MV-4-11 (cell line): Measurements from ENCODE around the gene CDC23.
A peak's percentile ranks its signal among the peaks of the same experiment; 100 is the strongest.
"Not testable (repeated sequence)": the region's sequence is repeated elsewhere in the genome, so short reads cannot be mapped to it uniquely, and the experiment has no call there.

ENCODE experiments used
- DNase-seq: peaks from one replicate; lab custom pipeline; 2025; lab: John Stamatoyannopoulos, UW

The CDC23 gene

GRCh38 chr5:138213161-138214029 lies at the start of gene CDC23:
Gene CDC23 (minus strand): TSS chr5:138213323. CDS start chr5:138213312, 11 bp downstream.
- peak; percentile 99 for DNase-seq

- no peak for DNase-seq
Measured at GRCh38 chr5:138258704-138259292, 45.7 kb upstream of the CDC23 start.

GRCh38 chr5:138257583-138257982 lies 44.5 kb upstream of the CDC23 start:
- DNase-seq, result no peak

GRCh38 chr5:138252944-138253343 lies 39.8 kb upstream of the CDC23 start:
- DNase-seq, result no peak

- not testable (repeated sequence) for DNase-seq
Measured at GRCh38 chr5:138247800-138248199, 34.7 kb upstream of the CDC23 start.

- no peak for DNase-seq
Measured at GRCh38 chr5:138246822-138247221, 33.7 kb upstream of the CDC23 start.

GRCh38 chr5:138246334-138246733 lies 33.2 kb upstream of the CDC23 start:
- DNase-seq, result no peak

- no peak for DNase-seq
Measured at GRCh38 chr5:138245717-138246116, 32.6 kb upstream of the CDC23 start.

GRCh38 chr5:138243794-138244193 lies 30.7 kb upstream of the CDC23 start:
- DNase-seq, result no peak

- DNase-seq, result peak; percentile 7
Measured at GRCh38 chr5:138241688-138242571, 28.8 kb upstream of the CDC23 start.

GRCh38 chr5:138240650-138241385 lies 27.7 kb upstream of the CDC23 start:
- peak; percentile 72 for DNase-seq

- DNase-seq, result no peak
Measured at GRCh38 chr5:138238034-138238433, 24.9 kb upstream of the CDC23 start.

GRCh38 chr5:138234651-138235050 lies 21.5 kb upstream of the CDC23 start:
- DNase-seq, result no peak

- no peak for DNase-seq
Measured at GRCh38 chr5:138233280-138233679, 20.2 kb upstream of the CDC23 start.

- peak; percentile 29 for DNase-seq
Measured at GRCh38 chr5:138230981-138231589, 18.0 kb upstream of the CDC23 start.

GRCh38 chr5:138230261-138230660 lies 17.1 kb upstream of the CDC23 start:
- no peak for DNase-seq

GRCh38 chr5:138229387-138229786 lies 16.3 kb upstream of the CDC23 start:
- no peak for DNase-seq

GRCh38 chr5:138226910-138227309 lies 13.8 kb upstream of the CDC23 start:
- peak; percentile 18 for DNase-seq

- no peak for DNase-seq
Measured at GRCh38 chr5:138224712-138225111, 11.6 kb upstream of the CDC23 start.

GRCh38 chr5:138223532-138223931 lies 10.4 kb upstream of the CDC23 start:
- no peak for DNase-seq

- DNase-seq, result no peak
Measured at GRCh38 chr5:138216799-138217198, 3.7 kb upstream of the CDC23 start.
